Measurements from ENCODE around the gene TXNDC12.

The TXNDC12 gene

GRCh38 chr1:51990478-51990965 lies 64.5 kb downstream of the TXNDC12 start, which contains the start of gene RAB3B:
Gene RAB3B, minus strand, starts transcription at chr1:51990700. Its CDS starts 13,583 bp downstream, at chr1:51977117.
- peak; percentile 65 to 71 for DNase-seq

- no peak for DNase-seq
These were observed 65.2 kb downstream of the TXNDC12 start for GRCh38 chr1:51989582-51990477.

- DNase-seq = no peak
These were observed 66.7 kb downstream of the TXNDC12 start for GRCh38 chr1:51988254-51988653.

- DNase-seq = no peak
These were observed 68.3 kb downstream of the TXNDC12 start for GRCh38 chr1:51986718-51987117.

GRCh38 chr1:51982161-51982560 lies 72.8 kb downstream of the TXNDC12 start:
- no peak for DNase-seq

GRCh38 chr1:51981555-51981954 lies 73.4 kb downstream of the TXNDC12 start:
- DNase-seq = no peak

- DNase-seq = no peak
These were observed 76.9 kb downstream of the TXNDC12 start for GRCh38 chr1:51978099-51978498.

GRCh38 chr1:51976846-51977602 lies 78.0 kb downstream of the TXNDC12 start:
- no peak for DNase-seq

- no peak for DNase-seq
These were observed 81.2 kb downstream of the TXNDC12 start for GRCh38 chr1:51973587-51974474.
